Smooth muscle cell (in vitro differentiated cells): ENCODE measurements around the gene EP400. TPM values are rescaled to one million over a fixed set of nuclear protein-coding genes. Genes with fewer than 3 reads are reported as not detected.
A peak's percentile ranks its signal among the peaks of the same experiment; 100 is the strongest.

Experiments used
- DNase-seq: peaks from one replicate; lab custom pipeline; 2025; ENCODE audit not compliant: unreplicated experiment; lab: John Stamatoyannopoulos, UW
- H2AFZ ChIP-seq: fragments of 200-600 bp; sonication (generic); 2 replicates; pipeline ENCODE4 v1.6.0; 2016; ENCODE audit warnings: antibody characterized with exemption, low read depth, mild to moderate bottlenecking
- H3F3A ChIP-seq: fragments of 200-600 bp; sonication (generic); 2 replicates; pipeline ENCODE4 v1.6.0; 2017; ENCODE audit warnings: antibody characterized with exemption, low read depth
- H3K27ac ChIP-seq: fragments of 200-600 bp; sonication (generic); 2 replicates; pipeline ENCODE4 v1.5.1; 2016; ENCODE audit warnings: low read depth, mild to moderate bottlenecking
- H3K27me3 ChIP-seq: fragments of 200-600 bp; sonication (generic); 2 replicates; pipeline ENCODE4 v1.6.1; 2016; ENCODE audit warnings: low read depth, mild to moderate bottlenecking
- H3K36me3 ChIP-seq: fragments of 200-600 bp; sonication (generic); 2 replicates; pipeline ENCODE4 v1.5.1; 2016; ENCODE audit warnings: low read depth
- H3K4me1 ChIP-seq: fragments of 200-600 bp; sonication (generic); 2 replicates; pipeline ENCODE4 v1.5.1; 2016; ENCODE audit warnings: low read depth
- H3K4me2 ChIP-seq: fragments of 200-600 bp; sonication (generic); 2 replicates; pipeline ENCODE4 v1.6.0; 2016; ENCODE audit warnings: mild to moderate bottlenecking
- H3K4me3 ChIP-seq: fragments of 200-600 bp; sonication (generic); 2 replicates; pipeline ENCODE4 v1.5.1; 2016; ENCODE audit warnings: mild to moderate bottlenecking
- H3K79me2 ChIP-seq: fragments of 200-600 bp; sonication (generic); 2 replicates; pipeline ENCODE4 v1.6.0; 2016; ENCODE audit warnings: low read depth, mild to moderate bottlenecking
- H3K9ac ChIP-seq: fragments of 200-600 bp; sonication (generic); 2 replicates; pipeline ENCODE4 v1.6.0; 2016; ENCODE audit warnings: low read depth
- H3K9me3 ChIP-seq: fragments of 200-600 bp; sonication (generic); replicated peaks from 2 replicates; pipeline ENCODE4 v1.5.1; 2016; ENCODE audit warnings: low read depth
- H4K20me1 ChIP-seq: fragments of 200-600 bp; sonication (generic); 2 replicates; pipeline ENCODE4 v1.6.0; 2016; ENCODE audit warnings: low read depth
- WGBS: methylation state at CpG from one replicate; pipeline ENCODE4 v1.1.7; 2016; ENCODE audit warnings: low lambda C conversion rate; 5-methylcytosine and 5-hydroxymethylcytosine counted together
- polyA plus RNA-seq: library from polyadenylated mRNA; unstranded; fragments of >200 nt; fragmentation: Nextera tagmentation; extraction: Ambion mirVana; gene quantifications from 2 replicates; pipeline ENCODE4 v1.2.1, GENCODE V29; 2016
- total RNA-seq: library from RNA; depleted of rRNA; stranded (reverse); fragments of >200 nt; gene quantifications from 2 replicates; pipeline ENCODE4 v1.2.3, GENCODE V29; 2014
- TF ChIP-seq, protein P1 (sequence below): fragments of 200-600 bp; sonication (generic); IDR thresholded peaks from 2 replicates; pipeline ENCODE4 v1.5.1; 2017; ENCODE audit warnings: borderline replicate concordance, mild to moderate bottlenecking, antibody characterized with exemption; ENCODE audit not compliant: insufficient read depth, poor library complexity, severe bottlenecking

The EP400 gene
- total and polyA plus RNA-seq, 2 experiments from 2014 or later: 6.6 to 13.6 TPM

- TF ChIP-seq, protein P1, sequence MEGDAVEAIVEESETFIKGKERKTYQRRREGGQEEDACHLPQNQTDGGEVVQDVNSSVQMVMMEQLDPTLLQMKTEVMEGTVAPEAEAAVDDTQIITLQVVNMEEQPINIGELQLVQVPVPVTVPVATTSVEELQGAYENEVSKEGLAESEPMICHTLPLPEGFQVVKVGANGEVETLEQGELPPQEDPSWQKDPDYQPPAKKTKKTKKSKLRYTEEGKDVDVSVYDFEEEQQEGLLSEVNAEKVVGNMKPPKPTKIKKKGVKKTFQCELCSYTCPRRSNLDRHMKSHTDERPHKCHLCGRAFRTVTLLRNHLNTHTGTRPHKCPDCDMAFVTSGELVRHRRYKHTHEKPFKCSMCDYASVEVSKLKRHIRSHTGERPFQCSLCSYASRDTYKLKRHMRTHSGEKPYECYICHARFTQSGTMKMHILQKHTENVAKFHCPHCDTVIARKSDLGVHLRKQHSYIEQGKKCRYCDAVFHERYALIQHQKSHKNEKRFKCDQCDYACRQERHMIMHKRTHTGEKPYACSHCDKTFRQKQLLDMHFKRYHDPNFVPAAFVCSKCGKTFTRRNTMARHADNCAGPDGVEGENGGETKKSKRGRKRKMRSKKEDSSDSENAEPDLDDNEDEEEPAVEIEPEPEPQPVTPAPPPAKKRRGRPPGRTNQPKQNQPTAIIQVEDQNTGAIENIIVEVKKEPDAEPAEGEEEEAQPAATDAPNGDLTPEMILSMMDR: no peak
- no peaks in the 10 kb centered on the region for H4K20me1 ChIP-seq
- peak overlapping the region; percentile 32 for H3K27ac ChIP-seq
- H3K4me1 ChIP-seq: peaks cover 21% of the 10 kb centered on the region
- no peaks in the 10 kb centered on the region for H3F3A ChIP-seq
- DNase-seq: no peak
- no peak overlapping the region for H2AFZ ChIP-seq
- peak overlapping the region; percentile 25 for H3K4me2 ChIP-seq
- H3K36me3 ChIP-seq: no peaks in the 10 kb centered on the region
- no peaks in the 10 kb centered on the region for H3K9me3 ChIP-seq
- no peaks in the 10 kb centered on the region for H3K27me3 ChIP-seq
- H3K79me2 ChIP-seq: no peaks in the 10 kb centered on the region
- no peak overlapping the region for H3K9ac ChIP-seq
- WGBS: 93% methylated on average over 15 of the region's 17 CpGs
- H3K4me3 ChIP-seq: no peak overlapping the region
These were observed 36.6 kb downstream of the EP400 start for GRCh38 chr12:131986361-131986760.

DNA sequence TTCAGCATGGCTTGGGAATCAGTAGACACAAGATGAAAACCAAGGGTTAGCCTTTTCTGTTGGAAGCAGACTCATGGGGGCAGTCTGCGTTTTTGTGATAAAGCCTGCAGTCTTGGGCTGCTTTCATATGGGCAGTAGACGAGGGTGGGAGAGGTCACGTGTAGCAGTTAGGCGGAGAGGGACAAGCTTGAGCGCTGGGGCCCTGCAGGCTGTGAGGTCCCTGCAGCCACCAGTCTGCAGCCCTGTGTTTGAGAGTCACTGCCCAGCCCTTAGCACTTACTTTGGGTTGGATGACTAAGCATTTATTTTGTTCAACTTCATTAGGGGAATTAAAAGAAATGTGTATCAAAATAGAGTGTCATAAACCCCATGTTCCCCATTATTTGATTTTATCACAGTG, 37.2 kb downstream of the EP400 start:
- peaks cover 27% of the 10 kb centered on the region for H3K4me1 ChIP-seq
- no peaks in the 10 kb centered on the region for H4K20me1 ChIP-seq
- H3K36me3 ChIP-seq: no peaks in the 10 kb centered on the region
- no peak for DNase-seq
- H3K9ac ChIP-seq: no peak overlapping the region
- H3F3A ChIP-seq: no peaks in the 10 kb centered on the region
- no peaks in the 10 kb centered on the region for H3K27me3 ChIP-seq
- no peaks in the 10 kb centered on the region for H3K79me2 ChIP-seq
- no peak overlapping the region for H3K4me3 ChIP-seq
- WGBS: 47% methylated on average over 5 of the region's 5 CpGs
- H3K4me2 ChIP-seq: peak overlapping the region; percentile 25
- peak overlapping the region; percentile 32 for H3K27ac ChIP-seq
- TF ChIP-seq, protein P1: no peak
- no peaks in the 10 kb centered on the region for H3K9me3 ChIP-seq
- H2AFZ ChIP-seq: no peak overlapping the region

DNA sequence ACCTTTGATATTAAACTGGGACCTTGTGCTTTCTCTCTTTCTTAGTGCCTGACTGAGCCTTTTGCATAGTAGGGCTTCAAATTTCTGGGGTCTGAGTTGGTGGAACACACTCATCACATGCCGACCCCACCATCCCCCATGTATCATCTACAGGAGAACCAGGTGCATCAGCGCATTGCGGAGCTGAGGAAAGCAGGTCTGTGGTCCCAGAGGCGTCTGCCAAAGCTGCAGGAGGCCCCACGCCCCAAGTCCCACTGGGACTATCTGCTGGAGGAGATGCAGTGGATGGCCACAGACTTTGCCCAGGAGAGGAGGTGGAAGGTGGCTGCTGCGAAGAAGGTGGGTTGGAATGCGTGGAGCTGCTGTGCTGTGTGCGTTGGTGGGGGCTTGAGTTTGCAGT, 37.8 kb downstream of the EP400 start:
- Histone ChIP-seq H3K9ac (no peak overlapping the region), H4K20me1 (no peaks in the 10 kb centered on the region), H3F3A (no peaks in the 10 kb centered on the region), H3K79me2 (no peaks in the 10 kb centered on the region), H3K36me3 (peaks cover 2% of the 10 kb centered on the region), H3K4me2 (no peak overlapping the region), H2AFZ (no peak overlapping the region), H3K4me1 (peaks cover 32% of the 10 kb centered on the region), H3K9me3 (no peaks in the 10 kb centered on the region), H3K4me3 (no peak overlapping the region), H3K27ac (peak overlapping the region; percentile 32), H3K27me3 (no peaks in the 10 kb centered on the region)
- TF ChIP-seq, protein P1: no peak
- DNase-seq: no peak
- WGBS: 95% methylated on average over 8 of the region's 8 CpGs

DNA sequence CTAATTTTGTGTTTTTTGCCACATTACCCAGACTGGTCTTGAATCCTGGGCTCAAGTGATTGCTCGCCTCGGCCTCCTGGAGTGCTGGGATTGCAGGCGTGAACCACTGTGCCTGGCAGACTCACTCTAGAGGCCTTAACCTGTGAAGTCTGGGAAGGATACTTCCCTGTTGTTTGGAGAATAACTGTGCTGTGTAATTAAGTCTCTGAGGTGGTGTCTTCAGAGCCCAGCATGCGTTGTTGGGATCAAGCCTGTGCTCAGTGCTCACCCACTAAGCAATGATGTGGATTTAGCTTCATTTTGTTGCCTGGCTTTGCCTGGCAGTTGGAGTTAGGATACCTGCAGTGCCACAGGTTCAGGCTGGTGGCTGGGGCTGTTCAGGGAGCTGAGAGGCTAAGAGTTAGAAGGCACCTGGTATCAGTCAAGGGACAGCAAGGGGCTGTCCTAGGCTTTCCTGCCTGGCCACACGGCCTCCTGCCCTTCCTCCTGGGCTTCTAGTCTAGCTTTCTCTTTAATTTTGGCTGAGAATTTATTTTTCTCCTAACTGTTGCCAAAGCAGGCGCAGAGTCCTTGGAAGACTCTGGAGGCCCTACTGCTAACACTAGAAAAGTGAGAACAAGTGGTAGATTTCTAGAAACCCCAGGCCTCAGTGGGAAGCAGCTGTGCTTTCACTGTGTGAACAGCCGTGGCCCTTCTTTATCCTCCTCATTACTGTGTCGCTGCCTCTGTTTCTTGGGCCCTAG, 38.5 kb downstream of the EP400 start:
- no peak overlapping the region for H3K4me3 ChIP-seq
- no peak overlapping the region for H3K9ac ChIP-seq
- H3F3A ChIP-seq: no peaks in the 10 kb centered on the region
- no peak overlapping the region for H2AFZ ChIP-seq
- 90% methylated on average over 8 of the region's 8 CpGs for WGBS
- H3K9me3 ChIP-seq: no peaks in the 10 kb centered on the region
- DNase-seq: no peak
- no peaks in the 10 kb centered on the region for H3K27me3 ChIP-seq
- peaks cover 32% of the 10 kb centered on the region for H3K4me1 ChIP-seq
- H3K79me2 ChIP-seq: no peaks in the 10 kb centered on the region
- no peaks in the 10 kb centered on the region for H4K20me1 ChIP-seq
- H3K27ac ChIP-seq: no peak overlapping the region
- no peak overlapping the region for H3K4me2 ChIP-seq
- TF ChIP-seq, protein P1: no peak
- peaks cover 2% of the 10 kb centered on the region for H3K36me3 ChIP-seq
